SKM-1 (cell line): ENCODE measurements around the gene TMEM94.

Experiments used
- DNase-seq: peaks from one replicate; lab custom pipeline; 2025; ENCODE audit not compliant: unreplicated experiment; lab: John Stamatoyannopoulos, UW

Gene TMEM94

DNA sequence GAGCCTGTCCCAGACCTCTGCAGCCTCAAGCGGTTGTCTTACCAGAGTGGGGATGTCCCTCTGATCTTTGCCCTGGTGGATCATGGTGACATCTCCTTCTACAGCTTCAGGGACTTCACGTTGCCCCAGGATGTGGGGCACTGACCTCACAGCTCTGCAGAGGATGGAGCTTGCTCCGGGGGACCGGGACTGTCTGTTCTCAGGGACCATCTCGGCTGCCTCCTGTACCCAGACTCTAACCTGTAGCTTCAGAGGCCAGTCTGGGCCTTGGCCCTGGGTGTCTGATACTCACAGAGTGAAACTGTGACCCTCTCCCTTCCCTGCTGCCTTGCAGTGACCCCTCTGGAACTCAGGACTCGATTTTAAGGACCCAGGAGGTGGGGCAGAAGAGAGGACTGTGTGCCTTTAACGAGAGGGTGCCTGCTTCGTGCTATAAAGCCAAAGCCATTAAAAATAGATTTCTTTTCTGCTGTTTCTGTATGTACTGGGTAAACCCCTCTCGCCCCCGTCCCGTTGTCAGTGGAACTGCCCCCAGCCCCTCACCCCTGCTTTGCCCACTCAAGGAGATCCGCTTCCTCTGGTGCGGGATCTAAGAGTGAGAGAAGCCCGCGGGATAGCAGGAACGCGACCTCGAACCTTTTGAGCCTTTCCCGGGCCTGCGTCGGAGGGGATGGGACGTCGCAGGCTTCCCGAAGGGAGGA, 68.0 kb downstream of the TMEM94 start:
- DNase-seq, result no peak

GRCh38 chr17:75524970-75525805, 68.8 kb downstream of the TMEM94 start, which contains the start of gene LLGL2:
Gene LLGL2, plus strand, starts transcription at chr17:75525697. Its CDS starts 17,730 bp downstream, at chr17:75543427.
- DNase-seq, result no peak

DNA sequence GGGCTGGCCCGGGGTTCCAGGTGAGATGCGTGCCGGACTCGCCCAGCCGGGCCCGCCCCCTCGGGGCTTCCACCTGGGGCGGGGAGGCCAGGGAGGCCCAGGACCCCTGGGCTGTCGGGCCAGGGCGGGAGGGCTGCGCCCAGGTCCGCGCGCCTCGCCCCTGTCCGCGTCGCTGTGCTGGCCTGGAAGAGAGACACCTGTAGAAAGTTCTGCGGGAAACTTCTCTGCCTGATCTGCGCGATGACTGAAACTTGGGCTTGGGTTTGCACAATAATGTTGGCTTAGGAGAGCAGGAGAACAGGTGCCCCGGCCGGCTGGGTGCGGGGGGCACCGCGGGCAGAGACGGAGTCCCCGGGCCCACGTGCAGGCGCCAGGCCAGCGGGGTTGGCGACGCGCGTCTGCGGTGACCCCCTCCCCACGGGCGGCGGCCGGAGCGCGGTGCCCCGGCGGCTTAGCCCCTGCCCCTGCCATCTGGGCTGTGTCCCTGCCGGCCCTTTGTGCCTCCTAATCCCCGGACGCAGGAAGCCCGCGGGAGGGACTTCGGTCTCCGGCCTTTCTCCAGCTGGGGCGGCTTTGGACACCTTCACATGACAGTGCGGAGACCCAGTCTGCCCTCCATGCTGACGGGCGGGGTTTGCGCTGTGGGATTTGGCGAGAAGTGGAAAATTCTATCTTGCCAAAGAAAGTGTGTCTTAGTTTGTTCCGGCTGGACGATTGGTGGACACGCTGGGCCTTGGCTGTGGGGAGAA, 69.5 kb downstream of the TMEM94 start:
- no peak for DNase-seq

GRCh38 chr17:75526555-75527270, 70.3 kb downstream of the TMEM94 start:
- DNase-seq, result no peak

GRCh38 chr17:75530837-75531720, 74.6 kb downstream of the TMEM94 start:
- no peak for DNase-seq

GRCh38 chr17:75531721-75532072, 75.3 kb downstream of the TMEM94 start:
- DNase-seq, result no peak

GRCh38 chr17:75535119-75535537, 78.7 kb downstream of the TMEM94 start:
- no peak for DNase-seq

- DNase-seq, result no peak
These were observed 79.4 kb downstream of the TMEM94 start for GRCh38 chr17:75535871-75536270.

DNA sequence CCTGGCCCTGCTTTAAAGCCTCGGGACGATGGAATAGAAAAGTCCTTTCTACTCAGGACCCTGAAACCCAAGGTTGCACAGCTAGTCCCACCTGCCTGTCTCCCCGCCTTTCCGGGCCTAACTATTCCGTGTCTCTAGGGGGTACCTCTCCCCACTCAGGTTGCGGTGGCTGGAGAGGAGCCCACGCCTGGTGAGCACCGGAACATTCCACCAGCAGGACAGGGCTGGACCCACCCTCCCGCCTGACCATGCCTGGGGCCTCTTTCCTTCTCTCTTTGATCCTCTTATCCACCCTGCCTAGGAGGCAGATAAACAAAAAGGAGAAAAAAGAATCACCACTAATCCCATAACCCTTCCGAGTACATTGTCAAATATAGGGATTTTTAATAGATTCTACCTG, 79.9 kb downstream of the TMEM94 start:
- DNase-seq, result no peak

- DNase-seq, result no peak
These were observed 83.7 kb downstream of the TMEM94 start for GRCh38 chr17:75539967-75540729.

DNA sequence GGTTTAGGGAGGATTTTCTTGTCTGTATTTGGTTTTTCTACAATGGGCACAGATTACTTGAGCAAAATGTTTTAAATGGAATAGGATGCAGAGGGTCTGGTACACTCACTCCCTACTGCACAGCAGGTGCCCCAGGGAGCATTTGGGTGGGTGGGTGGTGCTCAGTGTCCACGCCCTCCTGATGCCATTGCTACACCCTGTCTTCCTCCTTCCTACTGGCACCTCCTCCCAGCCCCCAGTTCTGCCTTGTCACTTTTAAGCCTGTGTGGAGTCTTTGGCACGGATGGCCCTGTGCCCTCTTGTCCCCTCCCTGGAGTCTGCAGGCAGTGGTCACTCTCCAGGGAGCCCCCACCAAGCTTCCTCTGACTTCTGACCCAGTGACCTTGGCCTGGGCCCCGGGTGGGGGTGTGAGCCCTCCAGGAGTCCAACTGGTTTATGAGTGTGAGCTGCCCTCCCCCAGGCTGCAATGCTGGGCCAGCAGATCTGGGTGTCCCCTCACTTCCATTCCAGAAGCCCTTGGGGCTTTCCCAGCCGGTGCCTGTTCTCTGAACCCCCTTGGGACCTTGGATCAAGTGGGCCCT, 84.6 kb downstream of the TMEM94 start:
- DNase-seq, result no peak

DNA sequence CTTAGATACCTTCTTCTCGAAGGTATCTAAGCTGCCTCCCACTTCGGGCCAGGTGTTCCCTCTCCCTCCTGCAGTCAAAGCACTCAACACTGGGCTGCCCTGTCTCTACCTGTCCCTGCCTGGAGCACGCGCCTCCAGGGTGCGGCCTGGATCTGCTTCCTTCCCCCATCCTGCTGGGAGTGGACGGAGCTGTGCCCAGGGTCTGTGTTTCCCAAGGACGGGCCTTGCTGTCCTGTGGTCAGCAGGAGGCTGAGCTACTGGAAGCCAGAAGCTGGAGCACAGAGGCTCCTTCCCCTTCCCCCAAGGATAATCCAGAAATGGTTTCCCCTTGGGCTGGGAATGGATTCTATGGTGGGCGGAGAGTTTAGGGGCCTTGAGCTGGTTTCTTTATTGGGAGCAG, 85.8 kb downstream of the TMEM94 start:
- no peak for DNase-seq

DNA sequence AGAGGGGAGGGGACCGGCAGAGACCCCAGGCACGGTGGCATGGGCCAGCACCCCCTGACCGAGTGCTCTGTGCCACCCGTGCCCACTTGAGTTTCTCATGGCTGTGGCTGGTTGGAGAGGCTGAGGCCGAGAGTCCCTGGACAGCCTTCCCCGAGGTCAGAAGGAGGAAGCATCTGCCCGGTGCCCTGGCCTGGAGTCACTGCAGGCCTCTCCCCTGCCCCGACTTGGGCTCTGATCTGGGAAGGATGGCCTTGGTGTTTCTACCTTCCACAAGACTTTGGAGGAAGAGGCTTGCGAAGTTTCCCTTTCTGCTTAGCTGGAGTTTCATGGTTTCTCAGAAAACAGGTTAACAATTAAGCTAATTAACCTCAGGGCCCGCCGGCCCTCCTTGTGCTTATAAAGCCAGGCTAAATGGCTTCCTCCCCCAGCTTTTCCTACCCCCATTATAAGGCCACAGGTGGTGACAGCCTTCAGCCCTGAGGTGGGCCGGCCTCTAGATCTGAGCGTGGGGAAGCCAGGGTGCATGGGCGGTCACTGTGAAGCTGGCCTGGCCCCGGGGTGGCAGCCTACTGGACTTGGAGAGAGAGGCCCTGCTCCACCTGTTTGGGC, 86.4 kb downstream of the TMEM94 start:
- DNase-seq, result no peak

- DNase-seq, result no peak
These were observed 87.8 kb downstream of the TMEM94 start for GRCh38 chr17:75544250-75544649.

DNA sequence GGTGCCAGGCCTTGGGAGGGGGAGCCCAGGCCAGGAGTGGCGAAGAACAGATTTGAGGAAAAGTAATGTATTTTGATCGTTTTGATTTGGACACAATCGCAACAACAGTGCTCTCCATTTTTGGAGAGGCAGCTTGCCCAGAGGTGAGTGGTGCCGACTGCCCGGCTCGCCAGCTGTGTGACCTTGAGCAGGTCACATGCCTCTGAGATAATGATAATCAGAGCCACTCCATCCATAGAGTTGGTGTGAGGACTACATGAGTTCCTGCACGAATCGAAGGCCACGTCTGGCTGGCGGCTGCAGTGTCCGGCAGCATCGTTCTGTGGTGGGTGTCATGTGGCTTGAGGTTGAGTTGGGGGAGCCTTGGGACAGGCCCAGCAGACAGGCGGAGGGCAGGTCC, 89.7 kb downstream of the TMEM94 start:
- DNase-seq, result no peak

DNA sequence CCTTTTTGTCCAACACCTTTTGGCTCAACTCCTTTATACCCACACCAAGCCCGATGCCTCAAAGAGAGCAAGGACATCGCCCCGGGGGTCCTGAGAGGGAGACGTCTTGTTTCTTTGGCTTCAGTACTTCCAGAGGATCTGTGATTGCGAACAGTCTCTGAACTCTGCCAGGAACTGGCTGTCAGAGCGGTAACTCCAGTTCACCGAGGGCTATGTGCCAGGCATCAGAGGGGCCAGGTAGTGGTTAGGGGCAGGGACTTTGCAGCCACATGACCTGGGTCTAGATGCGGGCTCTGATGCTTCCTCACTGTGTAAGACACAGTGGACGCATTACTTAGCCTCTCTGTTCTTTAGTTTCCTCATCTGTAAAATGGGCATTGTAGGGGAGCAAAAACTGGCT, 90.7 kb downstream of the TMEM94 start:
- no peak for DNase-seq

DNA sequence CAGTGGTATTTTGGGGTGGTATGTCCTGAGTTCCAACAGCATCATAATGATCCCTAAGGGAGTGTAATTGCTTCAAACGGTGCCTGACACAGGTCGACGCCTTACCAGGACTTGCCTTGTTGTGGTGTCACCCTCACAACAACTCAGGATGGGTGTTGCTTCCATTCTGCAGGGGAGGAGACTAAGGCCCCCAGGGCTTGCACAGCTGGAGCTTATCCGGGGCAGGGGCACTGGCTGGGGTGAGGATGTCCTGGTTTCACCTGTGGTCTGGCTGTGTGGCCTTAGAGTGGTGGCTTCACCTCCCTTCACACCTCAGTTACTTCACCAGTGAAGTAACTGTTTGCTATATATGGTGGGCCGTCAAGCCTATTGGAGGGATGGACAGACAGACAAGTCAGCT, 92.4 kb downstream of the TMEM94 start:
- no peak for DNase-seq
